ENCODE data around the gene SYNPO. TPM values are rescaled to one million over a fixed set of nuclear protein-coding genes. Genes with fewer than 3 reads are reported as not detected.

Gene SYNPO
- polyA plus RNA-seq, 1 of the 3 experiments (the other 2 are of a cell fraction): 5.1 TPM

GRCh38 chr5:150639751-150640150, 709 bp upstream of the SYNPO start:
- Histone ChIP-seq H3K36me3 (replicated peaks in 1 of 2; ENCODE audit: control insufficient read depth in 1 of 2, insufficient read depth in 2 of 2, low read length in 1 of 2) (no peaks in the 10 kb centered on the region), H3K27me3 (ENCODE audit: insufficient read depth) (no peaks in the 10 kb centered on the region), H3K9ac (peak overlapping the region; percentile 74), H3K79me2 (ENCODE audit: insufficient read depth) (peaks cover 26% of the 10 kb centered on the region), H3K4me3 (ENCODE audit: low read depth in 2 of 2, low read length in 1 of 2) (peak overlapping the region in 1 of 2 experiments; percentile 57; a peak in 2 of 4 replicates), H3K9me2 (no peaks in the 10 kb centered on the region), H3F3A (replicated peaks; ENCODE audit: insufficient read depth) (peaks cover 52% of the 10 kb centered on the region), H3K9me3 (no peaks in the 10 kb centered on the region), H3K4me1 (ENCODE audit: control insufficient read depth in 1 of 2, insufficient read depth in 2 of 2, low read depth in 1 of 2, low read length in 1 of 2) (peaks cover 74 to 85% of the 10 kb centered on the region in 2 experiments), H3K4me2 (peak overlapping the region; percentile 66), H3K27ac (ENCODE audit: low read depth in 2 of 2, low read length in 1 of 2) (peak overlapping the region; percentile 92 to 94), H2AFZ (ENCODE audit: low read depth) (no peak overlapping the region), H4K20me1 (ENCODE audit: insufficient read depth) (no peaks in the 10 kb centered on the region)
- ChIA-PET POLR2A (interaction anchor here (1.0 to 1.7 kb wide), 2 partner anchors 12 to 23 kb away, joined by 3 to 4 read pairs; no protein-coding TSS in a partner anchor), CTCF (interaction anchor here (1.0 to 3.1 kb wide), 8 partner anchors 12 to 180 kb away, joined by 3 to 8 read pairs (median 4); no protein-coding TSS in a partner anchor)
- peak; percentile 72; the same call in 1 of the 2 replicates for TF ChIP-seq USF1 (IDR thresholded peaks at IDR 0.05; ENCODE audit: borderline replicate concordance, low read depth)
- no peak for TF ChIP-seq USF2 (IDR thresholded peaks at IDR 0.05; ENCODE audit: borderline replicate concordance, low read depth, low read length)
- DNase-seq: no peak
- WGBS (ENCODE audit: low lambda C conversion rate): 56% methylated on average over 5 of the region's 5 CpGs

GRCh38 chr5:150641006-150641570, 628 bp downstream of the SYNPO start:
- Histone ChIP-seq H3K9ac (peak overlapping the region; percentile 74), H3K4me3 (ENCODE audit: low read depth in 2 of 2, low read length in 1 of 2) (peak overlapping the region; percentile 45 to 57), H3K27ac (ENCODE audit: low read depth in 2 of 2, low read length in 1 of 2) (peak overlapping the region; percentile 92 to 94), H2AFZ (ENCODE audit: low read depth) (no peak overlapping the region), H3F3A (replicated peaks; ENCODE audit: insufficient read depth) (peaks cover 58% of the 10 kb centered on the region), H3K9me2 (no peaks in the 10 kb centered on the region), H4K20me1 (ENCODE audit: insufficient read depth) (no peaks in the 10 kb centered on the region; the same call in 1 of the 2 replicates), H3K36me3 (replicated peaks in 1 of 2; ENCODE audit: control insufficient read depth in 1 of 2, insufficient read depth in 2 of 2, low read length in 1 of 2) (no peaks in the 10 kb centered on the region), H3K9me3 (no peaks in the 10 kb centered on the region), H3K79me2 (ENCODE audit: insufficient read depth) (peaks cover 38% of the 10 kb centered on the region), H3K4me2 (peak overlapping the region; percentile 66), H3K27me3 (ENCODE audit: insufficient read depth) (no peaks in the 10 kb centered on the region), H3K4me1 (ENCODE audit: control insufficient read depth in 1 of 2, insufficient read depth in 2 of 2, low read depth in 1 of 2, low read length in 1 of 2) (peaks cover 79 to 91% of the 10 kb centered on the region in 2 experiments)
- ChIA-PET POLR2A (no interaction called here), CTCF (interaction anchor here (1.3 to 2.4 kb wide), 7 partner anchors 10 to 80 kb away, joined by 3 to 9 read pairs (median 4); no protein-coding TSS in a partner anchor)
- no peak for DNase-seq
- WGBS (ENCODE audit: low lambda C conversion rate): 47% methylated on average over 8 of the region's 9 CpGs
- TF ChIP-seq FOXM1 (IDR thresholded peaks at IDR 0.05; ENCODE audit: low read depth) (0 out of 2 replicates have a peak, but pooled peaks have one; percentile 32), TAF1 (IDR thresholded peaks at IDR 0.05; ENCODE audit: borderline replicate concordance, low read depth, low read length) (no peak; the same call in 1 of the 2 replicates), JUND (IDR thresholded peaks at IDR 0.05) (peak; percentile 56; the same call in 1 of the 2 replicates), PBX3 (IDR thresholded peaks at IDR 0.05) (peak; percentile 34; the same call in 1 of the 2 replicates), MEF2A (IDR thresholded peaks at IDR 0.05; ENCODE audit: borderline replicate concordance, low read depth) (no peak), RFX5 (IDR thresholded peaks at IDR 0.05; ENCODE audit: low read length) (no peak), YY1 (IDR thresholded peaks at IDR 0.05; ENCODE audit: low read depth) (peak; percentile 60; the same call in 1 of the 2 replicates), EZH2phosphoT487 (IDR thresholded peaks at IDR 0.05; ENCODE audit: borderline replicate concordance, low read depth) (no peak), TCF12 (IDR thresholded peaks at IDR 0.05) (peak; percentile 36), USF2 (IDR thresholded peaks at IDR 0.05; ENCODE audit: borderline replicate concordance, low read depth, low read length) (no peak), SIN3A (IDR thresholded peaks at IDR 0.05; ENCODE audit: borderline replicate concordance, low read depth, low read length) (no peak), ZBTB33 (IDR thresholded peaks at IDR 0.05; ENCODE audit: borderline replicate concordance, low read depth) (no peak), USF1 (IDR thresholded peaks at IDR 0.05; ENCODE audit: borderline replicate concordance, low read depth) (no peak), NFIC (IDR thresholded peaks at IDR 0.05; ENCODE audit: borderline replicate concordance) (peak; percentile 72; the same call in 1 of the 2 replicates), EP300 (IDR thresholded peaks at IDR 0.05; ENCODE audit: borderline replicate concordance in 1 of 2, low read depth in 1 of 2, low read length in 1 of 2) (peak in 1 of 2 experiments; percentile 59; a peak in 2 of 4 replicates)

Measured in SK-N-SH (cell line).